Retinal pigment epithelial cell (primary cell): ENCODE results near the gene ANKRD16.
"Not testable (repeated sequence)": the region's sequence is repeated elsewhere in the genome, so short reads cannot be mapped to it uniquely, and the experiment has no call there.

Source experiments
- DNase-seq: peaks from one replicate; pipeline ENCODE4 v3.0.0-alpha.2; 2010; ENCODE audit warnings: low read depth
- H3K4me3 ChIP-seq: 2 replicates; pipeline ENCODE4 v1.5.1; 2011; ENCODE audit warnings: mild to moderate bottlenecking, low read length, control low read depth, moderate library complexity
- CTCF ChIP-seq: conservative IDR thresholded peaks from 2 replicates; pipeline ENCODE4 v1.5.1; 2011; ENCODE audit warnings: low read depth, low read length, control low read depth, inconsistent platforms

The ANKRD16 gene

GRCh38 chr10:5862360-5862961, 27.2 kb downstream of the ANKRD16 start:
- TF ChIP-seq CTCF = no peak
- no peak for DNase-seq
- no peak overlapping the region for H3K4me3 ChIP-seq

- no peak overlapping the region for H3K4me3 ChIP-seq
- DNase-seq = no peak
- no peak for TF ChIP-seq CTCF
Measured at GRCh38 chr10:5860066-5860465, 29.6 kb downstream of the ANKRD16 start.

GRCh38 chr10:5858811-5859210, 30.9 kb downstream of the ANKRD16 start:
- no peak overlapping the region for H3K4me3 ChIP-seq
- DNase-seq = no peak
- TF ChIP-seq CTCF = no peak

- TF ChIP-seq CTCF = no peak
- no peak overlapping the region for H3K4me3 ChIP-seq
- DNase-seq = no peak
Measured at GRCh38 chr10:5856701-5857004, 33.0 kb downstream of the ANKRD16 start.

GRCh38 chr10:5855979-5856700, 33.6 kb downstream of the ANKRD16 start:
- no peak for DNase-seq
- TF ChIP-seq CTCF = no peak
- no peak overlapping the region for H3K4me3 ChIP-seq

- no peak overlapping the region for H3K4me3 ChIP-seq
- no peak for TF ChIP-seq CTCF
- no peak for DNase-seq
Measured at GRCh38 chr10:5854131-5854475, 35.6 kb downstream of the ANKRD16 start.

- H3K4me3 ChIP-seq, DNase-seq: not testable (repeated sequence)
Measured at GRCh38 chr10:5846667-5847066, 43.0 kb downstream of the ANKRD16 start.
